SW480 (cell line): ENCODE results near the gene PARD6A.

Experiments
- DNase-seq: peaks from one replicate; pipeline ENCODE4 v3.0.0-alpha.2; 2016; ENCODE audit warnings: low spot score

Gene PARD6A, protein sequence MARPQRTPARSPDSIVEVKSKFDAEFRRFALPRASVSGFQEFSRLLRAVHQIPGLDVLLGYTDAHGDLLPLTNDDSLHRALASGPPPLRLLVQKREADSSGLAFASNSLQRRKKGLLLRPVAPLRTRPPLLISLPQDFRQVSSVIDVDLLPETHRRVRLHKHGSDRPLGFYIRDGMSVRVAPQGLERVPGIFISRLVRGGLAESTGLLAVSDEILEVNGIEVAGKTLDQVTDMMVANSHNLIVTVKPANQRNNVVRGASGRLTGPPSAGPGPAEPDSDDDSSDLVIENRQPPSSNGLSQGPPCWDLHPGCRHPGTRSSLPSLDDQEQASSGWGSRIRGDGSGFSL

DNA sequence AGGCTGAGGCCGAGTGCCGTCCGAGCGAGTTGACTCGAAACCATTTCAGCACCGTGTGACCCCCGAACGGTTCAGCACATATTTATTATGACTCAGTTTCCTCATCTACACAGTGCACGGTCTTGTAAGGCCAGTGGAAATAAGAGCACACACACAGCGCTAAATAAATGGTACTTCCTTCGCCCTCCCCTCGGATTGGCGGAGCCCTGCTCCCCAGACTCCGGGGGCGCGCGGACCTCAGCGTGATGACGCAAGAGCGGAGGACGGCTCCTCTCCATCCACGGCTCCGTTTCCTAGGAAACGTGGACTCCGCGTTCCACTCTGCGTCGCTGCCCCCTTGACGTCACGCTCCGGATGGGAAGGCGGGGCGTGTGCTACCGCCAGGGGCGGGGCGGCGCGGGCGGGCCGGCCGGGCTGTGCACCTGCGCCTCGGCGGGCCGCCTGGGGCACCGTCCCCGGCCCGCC, at the start of gene PARD6A:
PARD6A (plus strand) TSS at position 397 of the 465 bp plus-strand sequence. CDS start 79 bp downstream, outside the sequence.
- DNase-seq: peak; percentile 93

DNA sequence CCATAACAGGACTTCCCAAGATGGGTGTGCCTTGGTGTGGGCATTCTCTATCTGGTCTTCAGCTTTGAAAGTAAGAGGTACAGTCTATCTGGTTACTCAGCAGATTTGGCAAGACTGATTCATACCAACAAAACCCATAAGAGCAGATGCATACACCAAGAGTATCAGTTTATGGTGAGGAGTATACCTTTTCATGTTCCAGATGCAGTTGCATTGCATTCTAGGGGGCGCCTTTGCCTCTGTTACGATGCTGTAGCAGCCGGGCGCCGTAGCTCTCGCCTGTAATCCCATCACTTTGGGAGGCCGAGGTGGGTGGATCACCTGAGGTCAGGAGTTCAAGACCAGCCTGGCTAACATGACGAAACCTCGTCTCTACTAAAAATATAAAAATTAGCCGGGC, 47.0 kb upstream of the PARD6A start:
- no peak for DNase-seq

DNA sequence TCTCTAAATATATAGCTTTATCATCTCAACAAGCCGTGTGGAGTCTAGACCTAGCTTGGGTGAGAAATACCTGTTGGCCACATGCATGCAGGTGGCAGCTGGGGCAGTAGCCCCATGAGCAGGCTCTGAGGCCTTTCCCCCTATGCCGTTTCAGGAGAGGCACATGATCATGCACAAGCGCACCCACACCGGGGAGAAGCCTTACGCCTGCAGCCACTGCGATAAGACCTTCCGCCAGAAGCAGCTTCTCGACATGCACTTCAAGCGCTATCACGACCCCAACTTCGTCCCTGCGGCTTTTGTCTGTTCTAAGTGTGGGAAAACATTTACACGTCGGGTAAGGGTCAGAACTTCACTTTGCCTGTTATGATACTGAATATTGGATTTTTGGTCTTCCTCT, 32.5 kb upstream of the PARD6A start:
- no peak for DNase-seq

DNA sequence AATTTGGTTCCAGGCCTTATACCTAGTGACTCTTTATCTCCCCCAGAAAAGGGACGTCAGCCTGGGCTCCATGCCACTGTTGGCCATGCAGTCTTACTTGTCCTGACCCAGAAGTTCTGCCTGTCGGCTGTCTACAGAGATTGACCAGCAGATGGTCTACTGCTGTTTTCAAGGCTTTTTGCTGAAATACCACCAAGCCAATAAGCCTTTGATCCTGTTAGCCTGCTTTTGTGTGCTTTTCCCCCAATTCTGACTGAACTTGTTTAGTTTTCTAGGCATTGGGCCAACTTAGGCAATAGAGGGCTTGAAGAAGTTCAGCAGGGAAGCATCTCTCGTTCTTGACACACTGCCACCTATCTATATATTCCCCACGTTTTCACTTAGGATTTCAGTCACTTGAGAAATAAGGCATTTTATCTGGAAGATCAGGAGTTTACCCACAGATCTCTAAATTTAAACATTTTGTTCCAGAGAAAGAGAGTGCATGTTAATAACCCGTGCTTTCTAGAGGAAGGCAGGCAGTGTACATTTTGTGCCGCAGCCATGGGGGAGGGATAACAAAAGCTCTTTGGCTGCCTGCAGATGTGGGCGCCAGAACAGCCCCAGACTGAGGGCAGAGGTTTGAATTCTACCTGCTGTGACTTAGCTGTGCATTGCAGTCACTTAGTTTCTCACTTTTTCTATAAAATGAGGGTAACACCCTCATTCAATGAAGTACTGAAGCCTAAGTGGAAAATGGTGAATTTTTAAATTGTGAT, 28.2 kb upstream of the PARD6A start:
- DNase-seq: no peak

DNA sequence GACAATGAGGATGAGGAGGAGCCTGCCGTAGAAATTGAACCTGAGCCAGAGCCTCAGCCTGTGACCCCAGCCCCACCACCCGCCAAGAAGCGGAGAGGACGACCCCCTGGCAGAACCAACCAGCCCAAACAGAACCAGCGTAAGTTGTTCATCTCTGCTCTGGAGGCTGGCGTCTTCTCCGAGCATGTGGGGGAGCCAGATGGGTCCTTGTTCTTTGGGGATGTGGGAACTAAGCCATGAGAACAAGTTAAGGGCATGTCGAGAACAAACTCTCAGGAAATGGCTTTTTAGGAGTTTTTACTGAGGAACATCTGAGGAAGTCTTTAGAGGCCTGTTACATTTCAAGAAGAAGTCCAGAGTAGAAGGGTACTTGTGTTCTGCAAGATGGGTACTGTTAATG, 24.0 kb upstream of the PARD6A start:
- DNase-seq: no peak

DNA sequence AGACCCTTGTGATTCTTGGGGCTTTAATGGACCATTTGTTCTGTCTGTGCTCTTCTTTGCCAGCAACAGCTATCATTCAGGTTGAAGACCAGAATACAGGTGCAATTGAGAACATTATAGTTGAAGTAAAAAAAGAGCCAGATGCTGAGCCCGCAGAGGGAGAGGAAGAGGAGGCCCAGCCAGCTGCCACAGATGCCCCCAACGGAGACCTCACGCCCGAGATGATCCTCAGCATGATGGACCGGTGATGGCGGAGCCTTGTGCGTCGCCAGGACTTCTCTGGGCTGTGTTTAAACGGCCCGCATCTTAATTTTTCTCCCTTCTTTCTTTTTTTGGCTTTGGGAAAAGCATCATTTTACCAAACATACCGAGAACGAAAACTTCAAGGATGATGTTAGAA, 23.1 kb upstream of the PARD6A start:
- DNase-seq: no peak

DNA sequence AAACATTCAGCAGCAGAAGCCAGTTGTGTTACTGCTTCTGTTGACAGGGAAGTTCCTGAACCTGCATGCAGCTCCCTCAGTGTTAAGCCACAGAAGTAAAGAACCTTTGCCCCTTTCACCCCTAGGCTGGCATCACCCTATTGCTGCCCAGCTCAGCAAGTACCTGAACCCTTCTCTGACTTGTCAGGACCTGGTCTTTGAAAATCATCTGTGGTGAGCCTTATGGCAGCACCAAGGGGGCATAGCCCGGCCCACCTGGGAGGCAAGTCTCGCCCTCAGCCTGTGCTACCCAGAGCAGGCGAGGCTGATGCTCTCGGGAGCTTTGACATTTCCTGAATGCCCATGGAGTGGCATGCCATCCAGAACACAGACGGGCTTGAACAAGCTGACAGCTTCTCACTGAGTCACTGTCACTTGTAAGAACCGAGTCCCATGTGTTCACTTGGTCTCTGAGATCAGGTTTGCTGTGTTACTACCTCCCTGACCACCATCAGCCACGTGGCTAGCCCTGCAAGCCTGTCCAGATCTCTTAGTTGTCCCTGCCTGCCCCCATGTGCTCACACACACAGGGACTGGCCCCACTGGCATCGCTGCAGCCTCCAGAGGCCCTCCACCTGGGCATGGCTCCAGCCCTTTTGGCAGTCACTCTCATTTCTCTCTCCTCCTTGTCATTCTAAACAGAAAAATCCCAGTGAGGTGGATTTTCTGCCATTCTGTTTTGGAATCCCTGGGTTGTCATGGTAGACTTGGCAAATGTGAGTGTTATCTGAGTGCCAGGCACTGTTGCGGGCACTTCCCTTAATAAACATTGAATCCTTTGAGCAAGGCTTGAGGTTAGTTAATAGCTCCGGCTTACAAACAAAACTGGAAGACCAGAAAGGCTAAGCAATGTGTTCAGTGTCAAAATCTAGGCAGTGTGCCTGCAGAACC, 18.7 kb upstream of the PARD6A start:
- no peak for DNase-seq

DNA sequence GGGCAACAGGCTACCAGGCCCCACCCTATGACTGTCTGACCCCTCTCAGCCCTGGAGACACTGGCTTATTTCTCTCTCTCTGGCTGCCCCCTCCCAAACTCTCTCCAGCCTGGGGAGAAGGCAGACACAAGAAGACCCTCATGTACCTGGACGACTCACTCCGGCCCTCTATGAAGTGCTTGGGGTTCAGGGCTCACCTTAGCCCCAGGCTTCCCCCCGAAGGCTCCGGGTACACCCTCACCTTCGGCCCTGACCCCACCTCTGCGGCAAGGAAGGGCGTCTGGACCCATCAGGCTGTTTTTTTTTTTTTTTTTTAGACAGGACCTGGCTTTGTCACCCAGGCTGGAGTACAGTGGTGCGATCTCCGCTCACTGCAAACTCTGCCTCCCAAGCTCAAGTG, 16.7 kb upstream of the PARD6A start:
- no peak for DNase-seq

DNA sequence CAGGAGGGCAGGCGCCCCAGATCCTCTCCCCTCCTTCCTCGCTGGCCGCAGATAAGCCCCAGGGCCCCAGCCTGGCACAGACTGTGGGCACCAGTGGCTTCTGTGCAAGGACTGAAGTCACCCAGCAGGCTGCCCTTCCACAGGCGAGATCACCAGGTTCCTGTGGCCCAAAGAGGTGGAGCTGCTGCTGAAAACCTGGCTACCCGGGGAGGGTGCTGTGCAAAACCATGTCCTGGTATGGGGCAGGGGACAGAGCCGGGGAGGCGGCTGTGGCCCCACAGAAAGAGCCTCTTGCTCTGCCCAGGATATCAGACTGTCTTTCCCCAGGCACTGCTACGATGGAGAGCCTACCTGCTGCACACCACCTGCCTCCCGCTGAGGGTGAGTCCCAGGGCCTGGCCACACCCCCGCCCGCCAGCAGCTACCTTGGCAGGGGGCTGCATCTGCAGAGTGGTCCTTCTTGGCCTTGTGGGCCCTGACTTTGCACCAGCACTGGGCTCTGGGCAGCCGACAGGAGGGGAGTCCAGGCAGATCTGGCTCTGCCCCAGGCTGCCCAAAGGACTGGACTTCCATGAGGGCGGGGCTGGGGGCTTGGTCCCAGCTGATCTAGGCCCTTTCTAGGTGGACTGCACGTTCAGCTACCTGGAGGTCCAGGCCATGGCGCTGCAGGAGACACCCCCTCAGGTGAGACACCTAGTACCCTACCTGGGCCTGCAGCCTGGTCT, 15.2 kb upstream of the PARD6A start:
- DNase-seq: no peak

DNA sequence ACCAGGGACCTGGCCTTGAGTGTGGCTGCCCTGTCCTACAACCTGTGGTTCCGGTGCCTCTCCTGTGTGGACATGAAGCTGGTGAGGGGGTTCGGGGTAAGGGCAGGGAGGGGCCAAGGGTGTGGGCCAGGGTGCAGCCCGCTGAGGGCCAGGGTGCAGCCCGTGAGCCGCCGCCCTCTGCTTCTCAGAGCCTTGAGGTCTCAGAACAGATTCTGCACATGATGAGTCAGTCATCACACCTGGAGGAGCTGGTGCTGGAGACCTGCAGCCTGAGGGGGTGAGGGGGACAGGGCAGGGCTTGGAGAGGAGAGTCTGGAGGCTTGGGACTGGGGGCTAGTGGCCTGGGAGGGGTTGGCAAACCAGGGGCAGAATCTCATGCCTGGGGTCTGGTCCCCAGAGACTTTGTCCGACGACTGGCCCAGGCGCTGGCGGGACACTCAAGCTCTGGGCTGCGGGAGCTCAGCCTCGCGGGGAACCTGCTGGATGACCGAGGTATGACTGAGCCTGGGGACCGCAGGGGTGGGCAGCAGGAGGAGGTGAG, 13.6 kb upstream of the PARD6A start:
- DNase-seq: no peak

DNA sequence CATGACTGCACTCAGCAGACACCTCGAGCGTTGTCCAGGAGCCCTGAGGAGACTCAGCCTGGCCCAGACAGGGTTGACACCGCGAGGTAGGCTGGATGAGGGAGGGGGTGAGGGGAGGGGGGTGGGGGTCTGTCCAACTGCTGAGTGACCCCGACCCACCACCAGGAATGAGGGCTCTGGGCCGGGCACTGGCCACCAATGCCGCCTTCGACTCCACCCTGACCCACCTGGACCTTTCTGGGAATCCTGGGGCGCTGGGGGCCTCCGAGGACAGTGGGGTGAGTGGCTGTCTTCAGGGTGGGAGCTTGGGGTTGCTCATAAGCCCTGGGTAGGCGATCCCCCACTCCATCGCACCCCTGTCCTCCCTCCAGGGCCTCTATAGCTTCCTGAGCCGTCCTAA, 13.1 kb upstream of the PARD6A start:
- DNase-seq: no peak

DNA sequence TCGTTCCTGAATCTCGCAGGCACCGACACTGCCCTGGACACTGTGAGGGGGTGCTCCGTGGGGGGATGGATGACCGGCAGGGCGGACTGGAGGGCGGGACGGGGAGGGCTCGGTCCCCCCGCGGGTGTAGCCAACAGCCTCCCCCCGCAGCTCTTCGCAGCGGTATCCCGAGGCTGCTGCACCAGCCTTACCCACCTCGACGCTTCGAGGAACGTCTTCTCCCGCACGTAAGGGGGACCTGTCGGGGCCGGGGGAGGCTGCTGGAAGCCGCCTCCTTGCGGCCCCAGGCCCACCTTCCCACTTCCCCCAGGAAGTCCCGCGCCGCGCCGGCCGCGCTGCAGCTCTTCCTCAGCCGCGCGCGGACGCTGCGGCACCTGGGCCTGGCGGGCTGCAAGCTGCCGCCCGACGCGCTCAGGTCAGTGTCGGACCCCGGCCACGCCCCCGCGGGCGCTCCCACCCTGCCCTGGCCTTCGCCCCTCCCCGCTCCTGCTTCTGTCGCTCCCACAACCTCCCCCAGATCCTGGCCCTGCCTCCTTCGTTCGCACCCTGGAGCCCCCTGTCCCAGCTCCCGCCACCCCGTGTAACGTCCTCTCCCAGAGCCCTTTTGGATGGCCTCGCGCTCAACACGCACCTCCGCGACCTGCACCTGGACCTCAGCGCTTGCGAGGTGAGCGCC, 12.5 kb upstream of the PARD6A start:
- DNase-seq: no peak

DNA sequence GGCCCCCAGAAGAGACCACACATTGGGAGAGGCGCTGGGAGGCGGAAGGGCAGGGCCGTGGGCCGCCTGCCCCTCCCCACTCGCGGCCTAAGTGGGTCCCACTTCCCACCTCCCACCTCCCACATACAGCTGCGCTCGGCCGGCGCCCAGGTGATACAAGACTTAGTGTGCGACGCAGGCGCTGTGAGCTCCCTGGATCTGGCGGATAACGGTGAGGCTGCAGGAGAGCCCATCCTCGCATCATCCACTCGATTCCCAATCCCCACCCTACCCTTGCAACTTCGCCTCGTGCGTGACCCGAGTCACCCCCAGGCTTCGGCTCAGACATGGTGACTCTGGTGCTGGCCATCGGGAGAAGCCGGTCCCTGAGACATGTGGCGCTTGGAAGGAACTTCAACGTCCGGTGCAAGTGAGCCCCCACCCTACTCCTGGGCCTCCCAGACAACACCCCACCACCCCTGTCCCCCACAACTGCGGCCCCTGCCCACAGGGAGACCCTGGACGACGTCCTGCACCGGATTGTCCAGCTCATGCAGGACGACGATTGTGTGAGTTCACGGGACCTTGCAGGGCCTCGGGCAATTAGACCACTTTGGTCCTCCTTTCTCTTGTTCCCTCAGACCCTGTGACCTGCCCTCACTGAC, 11.9 kb upstream of the PARD6A start:
- no peak for DNase-seq

DNA sequence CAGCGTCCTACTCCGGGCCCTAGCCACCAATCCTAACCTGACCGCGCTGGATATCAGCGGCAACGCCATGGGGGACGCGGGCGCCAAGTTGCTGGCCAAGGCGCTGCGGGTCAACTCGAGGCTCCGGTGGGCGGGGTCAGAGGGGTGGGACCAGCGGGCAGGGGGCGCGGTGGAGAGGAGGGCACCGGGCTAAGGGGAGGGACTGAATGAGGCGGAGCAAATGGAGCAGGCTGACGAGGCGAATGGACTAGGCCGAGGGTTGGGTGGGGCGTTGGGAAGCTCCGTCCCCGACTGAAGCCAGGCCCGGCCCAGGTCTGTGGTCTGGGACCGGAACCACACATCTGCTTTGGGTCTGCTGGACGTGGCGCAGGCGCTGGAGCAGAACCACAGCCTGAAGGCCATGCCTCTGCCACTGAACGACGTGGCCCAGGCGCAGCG, 11.2 kb upstream of the PARD6A start:
- no peak for DNase-seq

DNA sequence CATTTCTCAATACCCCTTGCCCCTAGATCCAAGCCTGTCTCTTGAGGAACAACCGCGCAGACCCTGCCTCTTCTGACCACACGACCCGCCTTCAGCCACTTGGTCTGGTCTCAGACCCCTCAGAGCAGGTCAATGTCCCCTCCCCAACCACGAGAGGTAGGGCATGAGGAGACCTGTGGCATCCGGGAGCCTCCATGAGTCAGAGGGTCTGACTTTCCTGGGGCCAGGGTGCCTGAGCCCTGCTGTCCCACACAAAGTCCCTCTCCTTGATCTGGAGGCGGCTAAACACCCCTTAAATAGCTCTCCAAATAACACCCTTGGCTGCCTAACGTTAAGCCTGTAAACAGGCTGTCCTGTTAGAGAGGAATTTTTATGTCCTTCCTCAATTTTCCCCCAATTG, 10.7 kb upstream of the PARD6A start:
- DNase-seq: no peak

DNA sequence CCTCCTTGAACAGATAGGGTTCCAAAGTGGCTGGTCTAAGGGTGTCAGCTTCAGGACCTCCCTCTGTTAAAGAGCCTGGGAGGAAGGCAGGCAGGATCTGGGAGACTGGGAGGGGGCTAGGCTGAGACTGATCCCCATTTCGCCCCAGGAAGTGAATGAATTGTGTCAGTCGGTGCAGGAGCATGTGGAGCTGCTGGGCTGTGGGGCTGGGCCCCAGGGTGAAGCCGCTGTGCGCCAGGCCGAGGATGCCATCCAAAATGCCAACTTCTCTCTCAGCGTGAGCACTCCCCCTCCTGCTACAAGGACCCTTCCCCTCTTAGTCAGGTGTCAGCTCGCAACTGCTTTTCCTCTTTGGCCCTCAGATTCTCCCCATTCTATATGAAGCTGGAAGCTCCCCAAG, 9.7 kb upstream of the PARD6A start:
- DNase-seq: no peak

DNA sequence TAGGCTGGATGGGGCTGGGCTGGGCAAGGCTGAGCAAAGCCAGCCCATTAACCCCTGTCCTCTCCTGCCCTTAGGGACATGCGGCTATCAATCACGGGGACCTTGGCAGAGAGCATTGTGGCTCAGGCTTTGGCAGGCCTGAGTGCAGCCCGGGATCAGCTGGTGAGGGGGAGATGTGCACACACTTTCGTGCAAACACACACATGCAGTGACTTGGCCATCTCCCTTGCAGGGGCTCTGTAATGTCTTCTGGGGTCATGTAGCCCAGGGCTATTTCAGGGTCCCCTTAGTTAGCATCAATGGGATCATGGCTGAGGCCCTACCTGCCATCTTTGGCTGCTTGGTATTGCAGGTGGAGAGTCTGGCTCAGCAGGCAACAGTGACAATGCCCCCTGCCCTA, 8.9 kb upstream of the PARD6A start:
- no peak for DNase-seq

DNA sequence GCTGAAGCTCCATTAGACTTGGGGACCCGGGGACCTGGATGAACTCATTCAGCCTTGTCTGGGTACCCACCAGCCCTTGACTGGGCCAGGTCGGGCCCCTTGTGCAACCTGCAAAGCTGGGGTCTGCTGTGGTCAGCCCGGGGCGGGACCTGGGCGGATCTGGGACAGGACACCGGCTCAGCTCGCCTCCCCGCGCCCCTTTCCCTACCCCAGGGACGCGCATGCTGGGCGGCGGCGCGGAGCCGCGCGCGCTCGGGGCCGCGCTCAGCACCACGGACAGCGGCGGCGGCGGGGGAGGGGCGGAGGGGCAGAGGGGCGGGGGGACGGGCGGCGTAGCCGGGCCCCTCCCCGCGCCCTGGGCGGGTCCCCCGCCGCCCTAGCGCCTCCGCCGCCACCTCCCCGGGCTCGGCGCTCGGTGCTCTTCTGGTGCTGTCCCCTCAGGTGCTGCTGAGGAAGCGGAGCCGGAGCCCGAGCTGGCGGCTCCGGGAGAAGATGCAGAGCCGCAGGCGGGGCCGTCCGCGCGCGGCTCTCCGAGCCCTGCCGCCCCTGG, 8.1 kb upstream of the PARD6A start:
- no peak for DNase-seq

DNA sequence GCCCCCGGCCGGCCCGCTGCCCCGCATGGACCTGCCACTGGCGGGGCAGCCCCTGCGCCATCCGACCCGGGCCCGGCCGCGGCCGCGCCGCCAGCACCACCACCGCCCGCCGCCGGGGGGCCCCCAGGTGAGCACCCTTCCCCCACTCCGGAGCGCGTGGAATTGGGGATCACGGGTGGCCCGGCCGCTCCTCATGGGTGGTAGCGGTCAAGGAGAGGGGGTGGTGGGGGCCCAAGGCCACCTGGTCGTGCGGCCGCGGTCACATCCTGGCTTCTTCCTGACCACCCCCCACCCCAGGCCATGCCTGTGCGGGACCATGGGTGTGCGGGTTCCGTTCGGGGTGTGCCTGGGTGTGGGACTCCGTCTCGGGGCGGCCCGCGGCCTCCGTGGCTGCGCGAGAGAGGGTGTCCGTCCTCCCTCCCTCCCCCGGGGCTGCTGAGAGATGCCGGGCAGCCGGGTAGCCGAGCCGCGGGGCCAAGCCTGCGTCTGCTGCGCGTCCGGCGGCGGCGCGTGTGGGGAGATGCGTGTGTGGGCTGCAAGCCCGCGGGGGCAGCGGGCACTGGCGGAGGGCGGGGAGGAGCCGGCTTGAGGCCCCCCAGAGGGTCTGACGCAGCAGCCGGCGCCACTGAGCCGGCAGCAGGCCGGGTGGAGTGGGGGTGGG, 7.5 kb upstream of the PARD6A start:
- no peak for DNase-seq
